Fibroblast of lung (primary cell): ENCODE data around the gene TMPRSS13. TPM values are rescaled to one million over a fixed set of nuclear protein-coding genes. Genes with fewer than 3 reads are reported as not detected.

ENCODE experiments used
- DNase-seq, 2 donors: peaks; one replicate each; pipeline versions ENCODE4 v3.0.0 to v3.0.0-alpha.2; 2010; ENCODE audit warnings: low read depth in 2 of 2
- H2AFZ ChIP-seq: 2 replicates; pipeline ENCODE4 v1.5.1; 2012; ENCODE audit warnings: low read length, control low read depth, inconsistent platforms
- H3K27ac ChIP-seq: 2 replicates; pipeline ENCODE4 v1.5.1; 2011; ENCODE audit warnings: low read length, control low read depth; ENCODE audit not compliant: insufficient read depth
- H3K27me3 ChIP-seq: 2 replicates; pipeline ENCODE4 v1.5.1; 2011; ENCODE audit warnings: mild to moderate bottlenecking, low read length; ENCODE audit not compliant: control insufficient read depth, insufficient read depth
- H3K36me3 ChIP-seq: 2 replicates; pipeline ENCODE4 v1.5.1; 2011; ENCODE audit warnings: low read length; ENCODE audit not compliant: control insufficient read depth, insufficient read depth
- H3K4me1 ChIP-seq: 2 replicates; pipeline ENCODE4 v1.5.1; 2011; ENCODE audit warnings: low read length; ENCODE audit not compliant: control insufficient read depth, insufficient read depth; ENCODE audit errors: extremely low read depth
- H3K4me2 ChIP-seq: 2 replicates; pipeline ENCODE4 v1.5.1; 2011; ENCODE audit warnings: low read length, control low read depth; ENCODE audit not compliant: insufficient read depth; ENCODE audit errors: extremely low read depth
- H3K4me3 ChIP-seq, 4 experiments: fragments of 200-600 bp in 1 of 4; sonication (generic) in 1 of 4; replicated peaks in 1 of 4; 2 replicates each; pipeline ENCODE4 v1.5.1; 2011 to 2016; ENCODE audit warnings: low read length in 4 of 4, low read depth in 3 of 4, mild to moderate bottlenecking in 3 of 4, control low read depth in 2 of 4, inconsistent platforms in 1 of 4, mixed read lengths in 1 of 4; ENCODE audit not compliant: insufficient read depth in 1 of 4; ENCODE audit errors: control extremely low read depth in 1 of 4
- H3K79me2 ChIP-seq: 2 replicates; pipeline ENCODE4 v1.5.1; 2012; ENCODE audit warnings: mild to moderate bottlenecking, low read length, inconsistent platforms; ENCODE audit not compliant: control insufficient read depth, insufficient read depth
- H3K9ac ChIP-seq: 2 replicates; pipeline ENCODE4 v1.5.1; 2011; ENCODE audit warnings: mild to moderate bottlenecking, low read length, control low read depth; ENCODE audit not compliant: insufficient read depth
- H3K9me3 ChIP-seq: 2 replicates; pipeline ENCODE4 v1.5.1; 2012; ENCODE audit warnings: low read depth, low read length; ENCODE audit not compliant: control insufficient read depth, insufficient read depth
- H4K20me1 ChIP-seq: 2 replicates; pipeline ENCODE4 v1.5.1; 2011; ENCODE audit warnings: low read length; ENCODE audit not compliant: control insufficient read depth, insufficient read depth; ENCODE audit errors: extremely low read depth
- EZH2 ChIP-seq: IDR thresholded peaks from 2 replicates; pipeline ENCODE4 v1.5.1; 2012; ENCODE audit warnings: low read length, control low read depth, mild to moderate bottlenecking; ENCODE audit errors: missing control alignments
- polyA plus RNA-seq, 2 donors: library from polyadenylated mRNA; depleted of rRNA in 1 of 2; stranded (reverse) in 1 of 2; unstranded in 1 of 2; fragments of >200 nt; gene quantifications; 2 replicates each; pipeline ENCODE4 v1.2.1, GENCODE V29; 2011 to 2012; ENCODE audit warnings: missing spikeins in 1 of 2
- total RNA-seq: library from RNA; depleted of rRNA; stranded (reverse); fragments of >200 nt; gene quantifications from 2 replicates; pipeline ENCODE4 v1.2.1, GENCODE V29; 2014
- TF ChIP-seq, protein P1 (sequence below), 2 donors: IDR thresholded peaks in 1 of 2; conservative IDR thresholded peaks in 1 of 2; 1 replicate in 1 of 2; 2 replicates in 1 of 2; pipeline ENCODE4 v1.5.1; 2011 to 2012; ENCODE audit warnings: low read length in 2 of 2, control low read depth in 1 of 2, inconsistent platforms in 1 of 2, low read depth in 1 of 2, mild to moderate bottlenecking in 1 of 2

TMPRSS13 gene
- total and polyA plus RNA-seq, 2 donors (not counting 1 experiment from before 2014, with no cell fraction given), result not detected

DNA sequence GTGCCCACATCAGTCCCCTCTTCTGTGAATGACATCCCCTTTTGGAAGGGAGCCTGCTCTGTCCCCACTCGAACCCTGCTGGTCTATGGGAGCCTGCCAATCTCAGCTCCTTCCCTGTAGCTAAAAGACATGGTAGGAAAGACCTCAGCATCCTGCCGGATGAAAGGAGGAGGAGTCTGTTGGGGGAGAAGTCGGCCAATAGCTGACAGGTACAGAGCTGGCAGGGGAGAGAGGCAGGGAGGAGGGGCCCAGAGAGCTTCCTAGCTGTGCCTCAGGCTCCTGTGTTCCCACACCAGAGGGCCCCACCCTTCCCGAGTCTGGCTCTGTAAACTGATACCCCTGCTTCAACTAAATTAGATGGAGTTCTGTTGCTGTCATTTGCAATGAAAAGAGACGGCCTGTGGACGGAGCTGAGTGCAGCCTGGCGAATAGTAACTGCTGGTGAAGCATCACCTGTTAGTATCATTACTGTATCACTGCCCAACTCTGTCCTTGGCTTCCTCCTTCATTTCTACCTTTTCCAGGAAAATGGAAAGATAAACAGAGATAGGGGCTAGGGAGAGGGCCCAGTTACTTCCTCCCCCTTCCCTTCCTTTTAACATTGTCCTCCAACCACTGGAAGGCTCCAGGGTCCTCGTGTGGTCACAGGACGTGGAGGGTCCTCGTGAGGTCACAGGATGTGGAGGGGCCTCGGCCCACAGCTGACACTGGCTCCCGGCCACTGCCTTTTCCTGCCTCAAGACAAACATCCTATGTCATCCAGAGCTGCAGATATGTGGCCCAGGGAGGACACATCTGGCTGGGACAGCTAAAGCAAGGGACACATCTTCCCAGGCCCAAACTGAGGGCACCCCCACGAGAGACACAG is 67.8 kb downstream of the TMPRSS13 start:
- TF ChIP-seq, protein P1, sequence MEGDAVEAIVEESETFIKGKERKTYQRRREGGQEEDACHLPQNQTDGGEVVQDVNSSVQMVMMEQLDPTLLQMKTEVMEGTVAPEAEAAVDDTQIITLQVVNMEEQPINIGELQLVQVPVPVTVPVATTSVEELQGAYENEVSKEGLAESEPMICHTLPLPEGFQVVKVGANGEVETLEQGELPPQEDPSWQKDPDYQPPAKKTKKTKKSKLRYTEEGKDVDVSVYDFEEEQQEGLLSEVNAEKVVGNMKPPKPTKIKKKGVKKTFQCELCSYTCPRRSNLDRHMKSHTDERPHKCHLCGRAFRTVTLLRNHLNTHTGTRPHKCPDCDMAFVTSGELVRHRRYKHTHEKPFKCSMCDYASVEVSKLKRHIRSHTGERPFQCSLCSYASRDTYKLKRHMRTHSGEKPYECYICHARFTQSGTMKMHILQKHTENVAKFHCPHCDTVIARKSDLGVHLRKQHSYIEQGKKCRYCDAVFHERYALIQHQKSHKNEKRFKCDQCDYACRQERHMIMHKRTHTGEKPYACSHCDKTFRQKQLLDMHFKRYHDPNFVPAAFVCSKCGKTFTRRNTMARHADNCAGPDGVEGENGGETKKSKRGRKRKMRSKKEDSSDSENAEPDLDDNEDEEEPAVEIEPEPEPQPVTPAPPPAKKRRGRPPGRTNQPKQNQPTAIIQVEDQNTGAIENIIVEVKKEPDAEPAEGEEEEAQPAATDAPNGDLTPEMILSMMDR (conservative IDR thresholded peaks at IDR 0.05 in 1 of 2, IDR thresholded peaks at IDR 0.05 in 1 of 2; ENCODE audit: low read depth in 1 of 2, low read length in 2 of 2), result no peak
- TF ChIP-seq EZH2, result no peak
- Histone ChIP-seq H3K9ac (no peak overlapping the region), H3K36me3 (no peaks in the 10 kb centered on the region), H2AFZ (no peak overlapping the region), H3K27me3 (no peaks in the 10 kb centered on the region), H3K79me2 (no peaks in the 10 kb centered on the region), H3K9me3 (no peaks in the 10 kb centered on the region), H3K4me1 (no peaks in the 10 kb centered on the region), H3K4me3 (no peak overlapping the region), H3K4me2 (no peak overlapping the region), H3K27ac (no peak overlapping the region), H4K20me1 (no peaks in the 10 kb centered on the region)
- peak in 1 of 2 donors; percentile 52 for DNase-seq

DNA sequence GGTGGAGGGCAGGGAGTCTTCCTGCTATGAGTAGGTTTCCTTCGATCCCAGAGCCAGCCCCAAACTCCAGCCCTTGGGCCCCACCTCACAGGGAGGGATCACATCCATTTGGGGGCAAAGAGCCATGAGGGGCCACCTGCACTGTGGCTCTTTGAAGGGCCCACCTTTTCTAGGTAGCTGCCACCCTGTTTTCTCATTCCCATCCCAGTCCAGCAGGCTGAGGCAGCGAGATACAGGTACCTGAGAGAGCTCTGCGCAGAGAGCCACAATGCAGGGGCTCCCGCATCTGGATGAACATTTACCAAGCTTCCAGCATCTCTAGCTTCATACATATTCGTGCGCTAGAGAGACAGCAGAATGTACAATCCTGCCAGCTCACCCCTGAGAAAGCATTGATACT is 69.1 kb downstream of the TMPRSS13 start:
- Histone ChIP-seq H3K36me3 (no peaks in the 10 kb centered on the region), H3K4me3 (no peak overlapping the region), H3K79me2 (no peaks in the 10 kb centered on the region), H3K4me2 (no peak overlapping the region), H3K27ac (no peak overlapping the region), H4K20me1 (no peaks in the 10 kb centered on the region), H3K9ac (no peak overlapping the region), H2AFZ (no peak overlapping the region), H3K9me3 (no peaks in the 10 kb centered on the region), H3K4me1 (no peaks in the 10 kb centered on the region), H3K27me3 (no peaks in the 10 kb centered on the region)
- TF ChIP-seq, protein P1 (conservative IDR thresholded peaks at IDR 0.05 in 1 of 2, IDR thresholded peaks at IDR 0.05 in 1 of 2; ENCODE audit: low read depth in 1 of 2, low read length in 2 of 2), result no peak
- TF ChIP-seq EZH2, result no peak
- DNase-seq, result no peak

DNA sequence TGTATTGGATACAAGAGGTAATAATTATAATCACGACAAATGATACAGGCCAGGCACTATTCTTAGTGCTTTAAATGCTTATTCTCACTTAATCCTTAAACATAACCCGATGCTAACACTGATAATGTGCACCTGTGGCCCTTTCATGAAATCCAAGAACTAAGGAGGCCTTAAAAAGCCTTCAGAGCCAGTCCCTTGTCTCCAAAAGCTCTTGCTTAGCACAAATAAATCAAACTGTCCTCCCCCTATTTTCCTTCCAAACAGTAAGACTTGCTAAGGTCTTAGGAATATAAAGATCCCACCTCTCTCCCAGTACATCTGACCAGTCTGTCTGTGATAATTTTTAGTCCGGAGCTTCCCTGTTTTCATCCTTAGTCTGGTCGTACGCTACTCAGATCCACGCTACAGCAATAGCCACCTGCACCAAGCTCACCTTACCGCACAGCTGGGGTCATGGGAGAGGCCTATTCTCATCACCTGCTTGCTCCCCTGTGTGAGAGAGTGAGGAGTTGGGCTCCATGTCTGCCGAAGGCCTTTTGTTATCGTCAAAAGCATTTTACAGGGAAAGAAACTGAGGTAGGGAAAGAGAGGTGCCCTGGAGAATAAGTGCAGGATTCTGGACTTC is 69.6 kb downstream of the TMPRSS13 start:
- TF ChIP-seq EZH2, result no peak
- TF ChIP-seq, protein P1 (conservative IDR thresholded peaks at IDR 0.05 in 1 of 2, IDR thresholded peaks at IDR 0.05 in 1 of 2; ENCODE audit: low read depth in 1 of 2, low read length in 2 of 2), result no peak
- H3K36me3 ChIP-seq, result no peaks in the 10 kb centered on the region
- no peak overlapping the region for H3K4me3 ChIP-seq
- H3K27me3 ChIP-seq, result no peaks in the 10 kb centered on the region
- H3K4me2 ChIP-seq, result no peak overlapping the region
- H3K4me1 ChIP-seq, result no peaks in the 10 kb centered on the region
- H3K9me3 ChIP-seq, result no peaks in the 10 kb centered on the region
- no peaks in the 10 kb centered on the region for H3K79me2 ChIP-seq
- H2AFZ ChIP-seq, result no peak overlapping the region
- H3K9ac ChIP-seq, result no peak overlapping the region
- DNase-seq, result no peak
- no peak overlapping the region for H3K27ac ChIP-seq
- H4K20me1 ChIP-seq, result no peaks in the 10 kb centered on the region
